ENCODE results near the gene RAB25.

- TF ChIP-seq, protein P1, sequence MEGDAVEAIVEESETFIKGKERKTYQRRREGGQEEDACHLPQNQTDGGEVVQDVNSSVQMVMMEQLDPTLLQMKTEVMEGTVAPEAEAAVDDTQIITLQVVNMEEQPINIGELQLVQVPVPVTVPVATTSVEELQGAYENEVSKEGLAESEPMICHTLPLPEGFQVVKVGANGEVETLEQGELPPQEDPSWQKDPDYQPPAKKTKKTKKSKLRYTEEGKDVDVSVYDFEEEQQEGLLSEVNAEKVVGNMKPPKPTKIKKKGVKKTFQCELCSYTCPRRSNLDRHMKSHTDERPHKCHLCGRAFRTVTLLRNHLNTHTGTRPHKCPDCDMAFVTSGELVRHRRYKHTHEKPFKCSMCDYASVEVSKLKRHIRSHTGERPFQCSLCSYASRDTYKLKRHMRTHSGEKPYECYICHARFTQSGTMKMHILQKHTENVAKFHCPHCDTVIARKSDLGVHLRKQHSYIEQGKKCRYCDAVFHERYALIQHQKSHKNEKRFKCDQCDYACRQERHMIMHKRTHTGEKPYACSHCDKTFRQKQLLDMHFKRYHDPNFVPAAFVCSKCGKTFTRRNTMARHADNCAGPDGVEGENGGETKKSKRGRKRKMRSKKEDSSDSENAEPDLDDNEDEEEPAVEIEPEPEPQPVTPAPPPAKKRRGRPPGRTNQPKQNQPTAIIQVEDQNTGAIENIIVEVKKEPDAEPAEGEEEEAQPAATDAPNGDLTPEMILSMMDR (IDR thresholded peaks at IDR 0.05) = no peak
- TF ChIP-seq POLR2A (IDR thresholded peaks at IDR 0.05) = no peak
These were observed 4.3 kb downstream of the RAB25 start for GRCh38 chr1:156065212-156065611.

Data from uterus (tissue), 2 donors.